Skeletal muscle satellite cell (primary cell): Measurements from ENCODE around the gene IL3RA.
"Not testable (repeated sequence)": the region's sequence is repeated elsewhere in the genome, so short reads cannot be mapped to it uniquely, and the experiment has no call there.

ENCODE experiments used
- H3K27me3 ChIP-seq: 2 replicates; pipeline ENCODE4 v1.7.0; 2013; ENCODE audit warnings: low read length; ENCODE audit not compliant: control insufficient read depth, insufficient read depth
- H3K36me3 ChIP-seq: 2 replicates; pipeline ENCODE4 v1.7.0; 2013; ENCODE audit warnings: mild to moderate bottlenecking, control low read depth, low read length; ENCODE audit not compliant: insufficient read depth
- H3K4me1 ChIP-seq: 2 replicates; pipeline ENCODE4 v1.7.0; 2013; ENCODE audit warnings: low read length; ENCODE audit not compliant: control insufficient read depth, insufficient read depth
- H3K4me2 ChIP-seq: 2 replicates; pipeline ENCODE4 v1.7.0; 2013; ENCODE audit warnings: mild to moderate bottlenecking, low read length
- H3K4me3 ChIP-seq: 2 replicates; pipeline ENCODE4 v1.7.0; 2013; ENCODE audit warnings: low read length
- H3K9ac ChIP-seq: 2 replicates; pipeline ENCODE4 v1.7.0; 2013; ENCODE audit warnings: mild to moderate bottlenecking, low read depth, low read length, moderate library complexity
- H3K9me3 ChIP-seq: replicated peaks from 2 replicates; pipeline ENCODE4 v1.7.0; 2013; ENCODE audit warnings: mild to moderate bottlenecking, control low read depth, low read length

IL3RA gene

GRCh38 chrX:1360171-1360570, 23.6 kb downstream of the IL3RA start:
- Histone ChIP-seq H3K36me3 (no peaks in the 10 kb centered on the region), H3K4me1 (no peaks in the 10 kb centered on the region), H3K9me3 (peaks cover 2% of the 10 kb centered on the region), H3K4me3 (no peak overlapping the region), H3K4me2 (no peak overlapping the region), H3K27me3 (no peaks in the 10 kb centered on the region), H3K9ac (no peak overlapping the region)

GRCh38 chrX:1361275-1361674, 24.7 kb downstream of the IL3RA start:
- H3K4me2 ChIP-seq: no peak overlapping the region
- H3K9me3 ChIP-seq: peaks cover 2% of the 10 kb centered on the region

GRCh38 chrX:1361910-1362309, 25.3 kb downstream of the IL3RA start:
- Histone ChIP-seq H3K4me1 (no peaks in the 10 kb centered on the region), H3K4me2 (no peak overlapping the region), H3K9me3 (peaks cover 2% of the 10 kb centered on the region), H3K4me3 (no peak overlapping the region), H3K36me3 (no peaks in the 10 kb centered on the region), H3K9ac (no peak overlapping the region), H3K27me3 (no peaks in the 10 kb centered on the region)

More at GRCh38 chrX:1361275-1361674, 24.7 kb downstream of the IL3RA start:
- Histone ChIP-seq H3K36me3 (no peaks in the 10 kb centered on the region), H3K27me3 (no peaks in the 10 kb centered on the region), H3K4me3 (no peak overlapping the region), H3K9ac (no peak overlapping the region), H3K4me1 (no peaks in the 10 kb centered on the region)

GRCh38 chrX:1366363-1366762, 29.8 kb downstream of the IL3RA start:
- not testable (repeated sequence) for H3K9ac ChIP-seq, H3K9me3 ChIP-seq, H3K27me3 ChIP-seq, H3K4me3 ChIP-seq, H3K4me1 ChIP-seq, H3K4me2 ChIP-seq, H3K36me3 ChIP-seq

GRCh38 chrX:1368385-1368698, 31.8 kb downstream of the IL3RA start:
- no peaks in the 10 kb centered on the region for H3K36me3 ChIP-seq
- no peaks in the 10 kb centered on the region for H3K9me3 ChIP-seq
- H3K4me2 ChIP-seq: no peak overlapping the region
- H3K27me3 ChIP-seq: no peaks in the 10 kb centered on the region
- no peak overlapping the region for H3K4me3 ChIP-seq
- H3K4me1 ChIP-seq: no peaks in the 10 kb centered on the region
- H3K9ac ChIP-seq: no peak overlapping the region

- Histone ChIP-seq H3K9me3 (no peaks in the 10 kb centered on the region), H3K27me3 (no peaks in the 10 kb centered on the region), H3K4me1 (no peaks in the 10 kb centered on the region), H3K4me2 (no peak overlapping the region), H3K9ac (no peak overlapping the region), H3K36me3 (peaks cover 2% of the 10 kb centered on the region), H3K4me3 (no peak overlapping the region)
Observed at GRCh38 chrX:1378306-1378759, 41.7 kb downstream of the IL3RA start.

GRCh38 chrX:1380672-1381233, 44.2 kb downstream of the IL3RA start:
- Histone ChIP-seq H3K4me2 (no peak overlapping the region), H3K4me1 (no peaks in the 10 kb centered on the region), H3K4me3 (no peak overlapping the region), H3K27me3 (no peaks in the 10 kb centered on the region), H3K9me3 (no peaks in the 10 kb centered on the region), H3K9ac (no peak overlapping the region), H3K36me3 (peaks cover 24% of the 10 kb centered on the region)

GRCh38 chrX:1384658-1385252, 48.2 kb downstream of the IL3RA start:
- Histone ChIP-seq H3K4me2 (no peak overlapping the region), H3K4me3 (no peak overlapping the region), H3K36me3 (peaks cover 64% of the 10 kb centered on the region), H3K27me3 (no peaks in the 10 kb centered on the region), H3K9me3 (no peaks in the 10 kb centered on the region), H3K4me1 (no peaks in the 10 kb centered on the region), H3K9ac (no peak overlapping the region)

- Histone ChIP-seq H3K9ac (no peak overlapping the region), H3K4me1 (no peaks in the 10 kb centered on the region), H3K36me3 (peaks cover 71% of the 10 kb centered on the region), H3K27me3 (no peaks in the 10 kb centered on the region), H3K9me3 (no peaks in the 10 kb centered on the region), H3K4me2 (no peak overlapping the region), H3K4me3 (no peak overlapping the region)
Observed at GRCh38 chrX:1385253-1386223, 49.0 kb downstream of the IL3RA start.

- Histone ChIP-seq H3K9me3 (no peaks in the 10 kb centered on the region), H3K4me1 (no peaks in the 10 kb centered on the region), H3K9ac (no peak overlapping the region), H3K36me3 (peaks cover 80% of the 10 kb centered on the region), H3K27me3 (no peaks in the 10 kb centered on the region), H3K4me2 (no peak overlapping the region), H3K4me3 (no peak overlapping the region)
Observed at GRCh38 chrX:1386338-1387127, 49.9 kb downstream of the IL3RA start.

GRCh38 chrX:1387141-1387776, 50.7 kb downstream of the IL3RA start:
- Histone ChIP-seq H3K4me1 (no peaks in the 10 kb centered on the region), H3K9me3 (no peaks in the 10 kb centered on the region), H3K36me3 (peaks cover 82% of the 10 kb centered on the region), H3K9ac (no peak overlapping the region), H3K27me3 (no peaks in the 10 kb centered on the region), H3K4me2 (no peak overlapping the region), H3K4me3 (no peak overlapping the region)
